ENCODE results near the gene CLEC20A.

The CLEC20A gene

GRCh38 chr1:178530037-178530402 lies 33.3 kb upstream of the CLEC20A start:
- in situ Hi-C loops (cut with HindIII; ENCODE audit: low sequenced_read_pairs) = no loop called here
- H3K4me3 ChIP-seq (ENCODE audit: low read depth, low read length) = no peak overlapping the region
- DNase-seq (ENCODE audit: low read depth, low spot score) = peak; percentile 69
- TF ChIP-seq CTCF (IDR thresholded peaks at IDR 0.05; ENCODE audit: low read depth, low read length) = no peak

GRCh38 chr1:178529364-178530036 lies 32.7 kb upstream of the CLEC20A start:
- no peak for TF ChIP-seq CTCF (IDR thresholded peaks at IDR 0.05; ENCODE audit: low read depth, low read length)
- no peak for DNase-seq (ENCODE audit: low read depth, low spot score)
- no peak overlapping the region for H3K4me3 ChIP-seq (ENCODE audit: low read depth, low read length)
- in situ Hi-C loops (cut with HindIII; ENCODE audit: low sequenced_read_pairs) = no loop called here

GRCh38 chr1:178528953-178529335 lies 32.2 kb upstream of the CLEC20A start:
- H3K4me3 ChIP-seq (ENCODE audit: low read depth, low read length) = no peak overlapping the region
- DNase-seq (ENCODE audit: low read depth, low spot score) = no peak
- in situ Hi-C loops (cut with HindIII; ENCODE audit: low sequenced_read_pairs) = no loop called here
- TF ChIP-seq CTCF (IDR thresholded peaks at IDR 0.05; ENCODE audit: low read depth, low read length) = no peak

GRCh38 chr1:178528228-178528952 lies 31.6 kb upstream of the CLEC20A start:
- no peak overlapping the region for H3K4me3 ChIP-seq (ENCODE audit: low read depth, low read length)
- DNase-seq (ENCODE audit: low read depth, low spot score) = no peak
- TF ChIP-seq CTCF (IDR thresholded peaks at IDR 0.05; ENCODE audit: low read depth, low read length) = no peak
- in situ Hi-C loops (cut with HindIII; ENCODE audit: low sequenced_read_pairs) = no loop called here

GRCh38 chr1:178527117-178527516 lies 30.4 kb upstream of the CLEC20A start:
- DNase-seq (ENCODE audit: low read depth, low spot score) = no peak
- TF ChIP-seq CTCF (IDR thresholded peaks at IDR 0.05; ENCODE audit: low read depth, low read length) = no peak
- in situ Hi-C loops (cut with HindIII; ENCODE audit: low sequenced_read_pairs) = no loop called here
- no peak overlapping the region for H3K4me3 ChIP-seq (ENCODE audit: low read depth, low read length)

- TF ChIP-seq CTCF (IDR thresholded peaks at IDR 0.05; ENCODE audit: low read depth, low read length) = no peak
- no peak for DNase-seq (ENCODE audit: low read depth, low spot score)
- no peak overlapping the region for H3K4me3 ChIP-seq (ENCODE audit: low read depth, low read length)
- in situ Hi-C loops (cut with HindIII; ENCODE audit: low sequenced_read_pairs) = no loop called here
Measured at GRCh38 chr1:178521241-178521640, 24.5 kb upstream of the CLEC20A start.

Measured in astrocyte of the spinal cord (primary cell).